Esophagus muscularis mucosa (tissue), 4 donors: ENCODE results near the gene AFF4. TPM values are rescaled to one million over a fixed set of nuclear protein-coding genes. Genes with fewer than 3 reads are reported as not detected.

ENCODE experiments used
- DNase-seq: peaks from one replicate; pipeline ENCODE4 v3.0.0-alpha.2; 2017; ENCODE audit errors: extremely low spot score
- H3K27ac ChIP-seq, 4 donors: fragments of 200-600 bp; sonication (generic); replicated peaks in 1 of 4; 1 replicate in 3 of 4; 2 replicates in 1 of 4; pipeline ENCODE4 v1.5.1; 2016 to 2019; ENCODE audit warnings: mild to moderate bottlenecking in 1 of 4
- H3K27me3 ChIP-seq, 4 donors: fragments of 200-600 bp; sonication (generic); one replicate each; pipeline versions ENCODE4 v1.5.1 to v1.6.0; 2016 to 2019
- H3K36me3 ChIP-seq, 4 donors: fragments of 200-600 bp; sonication (generic); one replicate each; pipeline ENCODE4 v1.5.1; 2016 to 2019
- H3K4me1 ChIP-seq, 4 donors: fragments of 200-600 bp; sonication (generic); one replicate each; pipeline ENCODE4 v1.5.1; 2016 to 2019
- H3K4me3 ChIP-seq, 4 donors: fragments of 200-600 bp; sonication (generic); 1 replicate in 2 of 4; 2 replicates in 2 of 4; pipeline ENCODE4 v1.5.1; 2016 to 2019; ENCODE audit warnings: mild to moderate bottlenecking in 4 of 4, moderate library complexity in 1 of 4
- H3K9me3 ChIP-seq, 4 donors: fragments of 200-600 bp; sonication (generic); 1 replicate in 3 of 4; 2 replicates in 1 of 4; pipeline ENCODE4 v1.5.1; 2016 to 2019
- EP300 ChIP-seq: sonication (generic); formaldehyde crosslinking; IDR thresholded peaks from one replicate; pipeline ENCODE4 v1.6.1; 2017; ENCODE audit warnings: antibody characterized with exemption
- POLR2A ChIP-seq: fragments of 450-650 bp; IDR thresholded peaks from one replicate; pipeline ENCODE4 v1.6.1; 2017; ENCODE audit warnings: antibody characterized with exemption, moderate library complexity, mild to moderate bottlenecking, low read depth
- POLR2AphosphoS5 ChIP-seq, 2 donors: sonication (generic); formaldehyde crosslinking; IDR thresholded peaks; one replicate each; pipeline ENCODE4 v1.6.1; 2017; ENCODE audit warnings: antibody characterized with exemption in 2 of 2
- WGBS: methylation state at CpG from one replicate; pipeline ENCODE4 v1.1.5; 2018; 5-methylcytosine and 5-hydroxymethylcytosine counted together
- intact Hi-C: fragments of 100-400 bp; cut with DNase I; formaldehyde crosslinking; loops from one replicate; pipeline ENCODE4 v1.15.1; 2023
- total RNA-seq, 4 donors: library from RNA; depleted of rRNA; stranded (reverse); fragments of >200 nt; gene quantifications; one replicate each; pipeline versions ENCODE4 v1.1.0 to v1.2.1, GENCODE V29; 2016
- TF ChIP-seq, protein P1 (sequence below), 3 experiments: fragments of 200-600 bp in 2 of 3; fragments of 450-650 bp in 1 of 3; sonication (generic) in 2 of 3; IDR thresholded peaks; one replicate each; pipeline ENCODE4 v1.5.1; 2017 to 2019; ENCODE audit warnings: antibody characterized with exemption in 3 of 3, mild to moderate bottlenecking in 2 of 3, moderate library complexity in 1 of 3

AFF4 gene
- total RNA-seq, 4 donors from 2014 or later = 56.1 to 74.1 (median 63.0) TPM

- intact Hi-C loops = loop anchor here (5.0 kb wide), 1 partner anchor 34 kb away; the partner anchor contains the start of gene SHROOM1
- DNase-seq = peak; percentile 98
- Histone ChIP-seq H3K4me3 (peak within 1 kb of the TSS; percentile 70 to 91 (median 82)), H3K4me1 (peaks cover 13 to 31% (median 21%) of the 10 kb centered on the region in 4 donors), H3K27ac (peak within 1 kb of the TSS; percentile 90 to 96 (median 92)), H3K27me3 (no peaks in the 10 kb centered on the region), H3K36me3 (peaks cover 15 to 40% (median 34%) of the 10 kb centered on the region in 4 donors), H3K9me3 (no peaks in the 10 kb centered on the region)
- TF ChIP-seq EP300 = no peak
- TF ChIP-seq, protein P1, sequence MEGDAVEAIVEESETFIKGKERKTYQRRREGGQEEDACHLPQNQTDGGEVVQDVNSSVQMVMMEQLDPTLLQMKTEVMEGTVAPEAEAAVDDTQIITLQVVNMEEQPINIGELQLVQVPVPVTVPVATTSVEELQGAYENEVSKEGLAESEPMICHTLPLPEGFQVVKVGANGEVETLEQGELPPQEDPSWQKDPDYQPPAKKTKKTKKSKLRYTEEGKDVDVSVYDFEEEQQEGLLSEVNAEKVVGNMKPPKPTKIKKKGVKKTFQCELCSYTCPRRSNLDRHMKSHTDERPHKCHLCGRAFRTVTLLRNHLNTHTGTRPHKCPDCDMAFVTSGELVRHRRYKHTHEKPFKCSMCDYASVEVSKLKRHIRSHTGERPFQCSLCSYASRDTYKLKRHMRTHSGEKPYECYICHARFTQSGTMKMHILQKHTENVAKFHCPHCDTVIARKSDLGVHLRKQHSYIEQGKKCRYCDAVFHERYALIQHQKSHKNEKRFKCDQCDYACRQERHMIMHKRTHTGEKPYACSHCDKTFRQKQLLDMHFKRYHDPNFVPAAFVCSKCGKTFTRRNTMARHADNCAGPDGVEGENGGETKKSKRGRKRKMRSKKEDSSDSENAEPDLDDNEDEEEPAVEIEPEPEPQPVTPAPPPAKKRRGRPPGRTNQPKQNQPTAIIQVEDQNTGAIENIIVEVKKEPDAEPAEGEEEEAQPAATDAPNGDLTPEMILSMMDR (IDR thresholded peaks at IDR 0.05) = peak; percentile 18 to 38 (median 23)
- peak; percentile 98 for TF ChIP-seq POLR2AphosphoS5 (IDR thresholded peaks at IDR 0.05)
- TF ChIP-seq POLR2A = peak; percentile 86
- 0% methylated on average over 35 of the region's 55 CpGs for WGBS
Observed at GRCh38 chr5:132866342-132867045, 96.9 kb downstream of the AFF4 start, which contains the start of the genes GDF9 and UQCRQ. GDF9 (minus strand) TSS chr5:132866469; CDS start chr5:132864533, 1,936 bp downstream. UQCRQ (plus strand) TSS chr5:132866642; CDS start chr5:132866882, 240 bp downstream.

- H3K9me3 ChIP-seq = no peaks in the 10 kb centered on the region
- DNase-seq = no peak
- peaks cover 13 to 31% (median 21%) of the 10 kb centered on the region in 4 donors for H3K4me1 ChIP-seq
- intact Hi-C loops = loop anchor here (5.0 kb wide), 1 partner anchor 34 kb away; the partner anchor contains the start of gene SHROOM1
- WGBS = 29% methylated on average over 29 of the region's 30 CpGs
- peaks cover 14 to 33% (median 32%) of the 10 kb centered on the region in 4 donors for H3K36me3 ChIP-seq
- peak overlapping the region; percentile 70 to 91 (median 82) for H3K4me3 ChIP-seq
- no peaks in the 10 kb centered on the region for H3K27me3 ChIP-seq
- peak overlapping the region; percentile 90 to 96 (median 92) for H3K27ac ChIP-seq
- TF ChIP-seq POLR2A (no peak), EP300 (no peak), POLR2AphosphoS5 (IDR thresholded peaks at IDR 0.05) (no peak)
- TF ChIP-seq, protein P1 (IDR thresholded peaks at IDR 0.05) = no peak
Observed at GRCh38 chr5:132865668-132866341, 97.6 kb downstream of the AFF4 start.

DNA sequence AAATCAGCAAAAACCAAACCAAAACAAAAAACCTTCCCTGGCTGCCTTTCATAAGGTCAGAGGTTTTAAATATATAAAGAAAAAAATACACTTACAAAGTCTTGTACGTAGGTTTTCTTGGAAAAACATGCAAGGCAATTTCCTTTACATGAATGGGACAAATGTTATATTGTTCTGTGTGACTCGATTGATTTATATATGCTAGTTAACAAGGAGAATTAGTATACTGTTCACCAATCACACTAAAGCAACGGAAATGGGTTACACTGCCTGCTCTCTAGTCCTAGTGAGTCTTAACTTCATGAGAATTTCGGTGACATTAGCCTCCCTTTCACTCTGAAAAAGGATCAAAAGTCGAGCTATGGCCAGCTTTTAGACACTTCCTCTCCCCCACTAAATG lies 102.7 kb downstream of the AFF4 start:
- H3K36me3 ChIP-seq = no peaks in the 10 kb centered on the region
- H3K27me3 ChIP-seq = no peaks in the 10 kb centered on the region
- peaks cover 3 to 5% (median 4%) of the 10 kb centered on the region in 4 donors for H3K4me1 ChIP-seq
- intact Hi-C loops = no loop called here
- DNase-seq = no peak
- H3K4me3 ChIP-seq = no peak overlapping the region
- no peaks in the 10 kb centered on the region for H3K9me3 ChIP-seq
- H3K27ac ChIP-seq = no peak overlapping the region
- TF ChIP-seq, protein P1 (IDR thresholded peaks at IDR 0.05) = no peak
- TF ChIP-seq POLR2AphosphoS5 (IDR thresholded peaks at IDR 0.05) (no peak), POLR2A (no peak), EP300 (no peak)
- 62% methylated on average over 5 of the region's 5 CpGs for WGBS

- Histone ChIP-seq H3K4me1 (no peaks in the 10 kb centered on the region), H3K27ac (no peak overlapping the region), H3K9me3 (no peaks in the 10 kb centered on the region), H3K4me3 (no peak overlapping the region), H3K36me3 (no peaks in the 10 kb centered on the region), H3K27me3 (no peaks in the 10 kb centered on the region)
- intact Hi-C loops = no loop called here
- TF ChIP-seq EP300 (no peak), POLR2AphosphoS5 (IDR thresholded peaks at IDR 0.05) (no peak), POLR2A (no peak)
- TF ChIP-seq, protein P1 (IDR thresholded peaks at IDR 0.05) = no peak
- WGBS = 77% methylated on average over 2 of the region's 2 CpGs
- no peak for DNase-seq
Observed at GRCh38 chr5:132859889-132860437, 103.5 kb downstream of the AFF4 start.
